K562 (cell line): ENCODE results near the gene POLRMT. TPM values are rescaled to one million over a fixed set of nuclear protein-coding genes. Genes with fewer than 3 reads are reported as not detected.

Source experiments
- ASH1L ChIP-seq: fragments of 450-650 bp; IDR thresholded peaks from 2 replicates; pipeline ENCODE4 v1.6.1; 2018; ENCODE audit warnings: borderline replicate concordance, mild to moderate bottlenecking, low read depth; ENCODE audit not compliant: partially characterized antibody
- BRD9 ChIP-seq: fragments of 450-650 bp; IDR thresholded peaks from 2 replicates; pipeline ENCODE4 v1.6.1; 2018; ENCODE audit warnings: low read depth; ENCODE audit not compliant: partially characterized antibody
- CEBPB ChIP-seq: fragments of 450-650 bp; IDR thresholded peaks from 2 replicates; pipeline ENCODE4 v1.6.1; 2016; ENCODE audit warnings: missing genetic modification characterization, missing compliant biosample characterization
- FOXJ2 ChIP-seq: fragments of 200-800 bp; sonication (Bioruptor generic); IDR thresholded peaks from 2 replicates; pipeline ENCODE4 v1.6.1; 2016; ENCODE audit warnings: missing genetic modification characterization, missing compliant biosample characterization
- GATAD2B ChIP-seq: fragments of 450-650 bp; IDR thresholded peaks from 2 replicates; pipeline ENCODE4 v1.6.1; 2017; ENCODE audit warnings: mild to moderate bottlenecking, borderline replicate concordance
- HDGF ChIP-seq: fragments of 450-650 bp; IDR thresholded peaks from 2 replicates; pipeline ENCODE4 v1.6.1; 2016
- PTRF ChIP-seq: fragments of 450-650 bp; IDR thresholded peaks from 2 replicates; pipeline ENCODE4 v1.6.1; 2016; ENCODE audit warnings: mild to moderate bottlenecking, missing genetic modification characterization, missing compliant biosample characterization
- PTTG1 ChIP-seq: fragments of 450-650 bp; IDR thresholded peaks from 2 replicates; pipeline ENCODE4 v1.6.1; 2016; ENCODE audit warnings: low read depth, mild to moderate bottlenecking, missing genetic modification characterization, missing compliant biosample characterization
- RAD21 ChIP-seq, 2 experiments: fragments of 250-450 bp in 1 of 2; fragments of 450-650 bp in 1 of 2; sonication (Bioruptor Pico) in 1 of 2; formaldehyde crosslinking in 1 of 2; IDR thresholded peaks in 1 of 2; conservative IDR thresholded peaks in 1 of 2; 2 replicates each; pipeline versions ENCODE4 v1.4.0 to v1.8.0; 2020 to 2022; ENCODE audit warnings: mild to moderate bottlenecking in 2 of 2, moderate library complexity in 1 of 2
- TEAD4 ChIP-seq, 2 experiments: sonication (generic) in 1 of 2; formaldehyde crosslinking in 1 of 2; IDR thresholded peaks; 2 replicates each; pipeline versions ENCODE4 v1.6.1 to v1.8.0; 2012 to 2022; ENCODE audit warnings: borderline replicate concordance in 1 of 2, inconsistent platforms in 1 of 2, low read length in 1 of 2, mild to moderate bottlenecking in 1 of 2, missing genetic modification reagents in 1 of 2
- ZBTB17 ChIP-seq: fragments of 450-650 bp; formaldehyde crosslinking; IDR thresholded peaks from 2 replicates; pipeline ENCODE4 v1.4.0; 2020; ENCODE audit warnings: mild to moderate bottlenecking
- ZC3H8 ChIP-seq: fragments of 450-650 bp; IDR thresholded peaks from 2 replicates; pipeline ENCODE4 v1.6.1; 2017
- ZEB2 ChIP-seq: fragments of 450-650 bp; IDR thresholded peaks from 2 replicates; pipeline ENCODE4 v1.6.1; 2016
- ZNF324 ChIP-seq: fragments of 250-450 bp; sonication (Bioruptor Pico); IDR thresholded peaks from 2 replicates; pipeline ENCODE4 v1.4.0; 2020; ENCODE audit warnings: mild to moderate bottlenecking
- polyA plus RNA-seq, 8 experiments: library from polyadenylated mRNA; depleted of rRNA in 4 of 8; stranded (reverse) in 5 of 8; unstranded in 3 of 8; fragments of >200 nt; fragmentation: Nextera tagmentation in 2 of 8; fragmentation: Illumina TruSeq in 1 of 8; extraction: Ambion mirVana in 2 of 8; extraction: Trizol in 1 of 8; gene quantifications; 2 replicates each; pipeline versions ENCODE4 v1.2.1 to v1.2.3, GENCODE V29; 2011 to 2014; ENCODE audit warnings: inconsistent platforms in 1 of 8, missing spikeins in 1 of 8
- total RNA-seq, 7 experiments: library from RNA; depleted of rRNA in 6 of 7; stranded (reverse); fragments of >200 nt in 6 of 7; fragmentation: Illumina TruSeq in 2 of 7; extraction: Trizol in 2 of 7; gene quantifications; 2 replicates each; pipeline versions ENCODE4 v1.2.1 to v1.2.3, GENCODE V29; 2011 to 2021; ENCODE audit warnings: low replicate concordance in 1 of 7
- TF ChIP-seq, protein P1 (sequence below): sonication (generic); formaldehyde crosslinking; IDR thresholded peaks from 2 replicates; pipeline ENCODE4 v1.8.0; 2022; ENCODE audit warnings: missing genetic modification reagents, mild to moderate bottlenecking, moderate library complexity, borderline replicate concordance
- TF ChIP-seq, protein P2 (sequence below), 2 experiments: fragments of 450-650 bp; IDR thresholded peaks; 2 replicates each; pipeline ENCODE4 v1.6.1; 2016; ENCODE audit warnings: mild to moderate bottlenecking in 2 of 2, borderline replicate concordance in 1 of 2, low read depth in 1 of 2, moderate library complexity in 1 of 2
- TF ChIP-seq, protein P3 (sequence below): fragments of 200-800 bp; sonication (Bioruptor generic); IDR thresholded peaks from 2 replicates; pipeline ENCODE4 v1.6.1; 2017; ENCODE audit warnings: missing genetic modification characterization, missing compliant biosample characterization

The POLRMT gene
- total and polyA plus RNA-seq, 9 of the 15 experiments (the other 6 are each of a cell fraction or from before 2014, with no cell fraction given), result 30.3 to 144 (median 68.0) TPM

DNA sequence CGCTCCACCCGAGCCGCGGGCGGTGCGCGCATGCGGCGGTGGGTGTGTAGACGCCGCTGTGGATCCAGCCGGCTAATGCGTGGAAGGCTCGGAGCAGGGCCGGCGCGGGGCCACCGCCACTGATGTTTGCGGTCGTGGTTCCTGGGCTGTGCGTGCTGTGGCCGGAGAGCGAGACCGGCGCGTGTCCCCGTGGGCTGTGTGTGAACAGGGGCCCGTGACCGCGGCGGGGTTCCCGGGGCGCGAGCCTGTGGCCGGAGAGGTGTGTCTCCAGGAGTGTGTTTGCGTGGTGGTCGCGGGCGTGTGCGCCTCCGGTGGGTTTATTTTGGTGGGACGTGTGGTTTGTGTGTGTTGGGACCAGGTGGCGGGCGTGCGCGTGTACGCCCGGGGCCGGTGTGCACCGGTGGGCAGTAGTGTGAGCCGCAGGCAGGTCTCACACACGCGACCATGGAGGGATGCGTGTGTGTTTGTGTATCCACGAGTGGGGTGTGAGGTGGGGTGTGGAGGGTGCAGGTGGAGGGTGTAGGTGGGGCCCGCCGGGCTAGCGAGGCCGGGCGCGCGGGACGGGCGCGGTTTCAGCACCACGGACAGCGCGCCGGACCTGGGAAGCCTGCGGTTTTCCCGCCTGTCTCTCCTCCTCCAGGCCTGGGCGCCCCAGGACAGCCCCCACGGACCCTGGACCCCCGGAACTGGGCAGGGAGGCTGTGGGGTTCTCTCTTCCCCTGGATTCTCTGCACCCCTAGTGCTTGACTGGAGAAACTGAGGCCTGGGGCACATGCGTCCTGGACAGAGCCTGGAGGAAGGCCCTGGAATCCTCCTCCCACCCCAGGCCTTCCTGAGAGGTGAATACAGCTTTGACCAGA lies 42.0 kb downstream of the POLRMT start (continued):
- TF ChIP-seq ZEB2 (no peak), ASH1L (no peak), BRD9 (no peak), PTRF (tag) (no peak), FOXJ2 (no peak), RAD21 (CRISPR knock-in tag; conservative IDR thresholded peaks at IDR 0.05 in 1 of 2, IDR thresholded peaks at IDR 0.05 in 1 of 2) (no peak), PTTG1 (tag) (no peak), TEAD4 (IDR thresholded peaks at IDR 0.05; ENCODE audit: low read length) (no peak), TEAD4 (CRISPR knock-in tag; IDR thresholded peaks at IDR 0.05; ENCODE audit: borderline replicate concordance) (0 out of 2 replicates have a peak, but pooled peaks have one; percentile 61), ZBTB17 (no peak), GATAD2B (no peak), ZC3H8 (no peak), ZNF324 (CRISPR knock-in tag) (no peak), CEBPB (tag) (no peak), HDGF (no peak)
- TF ChIP-seq, protein P1, sequence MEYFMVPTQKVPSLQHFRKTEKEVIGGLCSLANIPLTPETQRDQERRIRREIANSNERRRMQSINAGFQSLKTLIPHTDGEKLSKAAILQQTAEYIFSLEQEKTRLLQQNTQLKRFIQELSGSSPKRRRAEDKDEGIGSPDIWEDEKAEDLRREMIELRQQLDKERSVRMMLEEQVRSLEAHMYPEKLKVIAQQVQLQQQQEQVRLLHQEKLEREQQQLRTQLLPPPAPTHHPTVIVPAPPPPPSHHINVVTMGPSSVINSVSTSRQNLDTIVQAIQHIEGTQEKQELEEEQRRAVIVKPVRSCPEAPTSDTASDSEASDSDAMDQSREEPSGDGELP (CRISPR knock-in tag), result peak; percentile 57
- TF ChIP-seq, protein P2, sequence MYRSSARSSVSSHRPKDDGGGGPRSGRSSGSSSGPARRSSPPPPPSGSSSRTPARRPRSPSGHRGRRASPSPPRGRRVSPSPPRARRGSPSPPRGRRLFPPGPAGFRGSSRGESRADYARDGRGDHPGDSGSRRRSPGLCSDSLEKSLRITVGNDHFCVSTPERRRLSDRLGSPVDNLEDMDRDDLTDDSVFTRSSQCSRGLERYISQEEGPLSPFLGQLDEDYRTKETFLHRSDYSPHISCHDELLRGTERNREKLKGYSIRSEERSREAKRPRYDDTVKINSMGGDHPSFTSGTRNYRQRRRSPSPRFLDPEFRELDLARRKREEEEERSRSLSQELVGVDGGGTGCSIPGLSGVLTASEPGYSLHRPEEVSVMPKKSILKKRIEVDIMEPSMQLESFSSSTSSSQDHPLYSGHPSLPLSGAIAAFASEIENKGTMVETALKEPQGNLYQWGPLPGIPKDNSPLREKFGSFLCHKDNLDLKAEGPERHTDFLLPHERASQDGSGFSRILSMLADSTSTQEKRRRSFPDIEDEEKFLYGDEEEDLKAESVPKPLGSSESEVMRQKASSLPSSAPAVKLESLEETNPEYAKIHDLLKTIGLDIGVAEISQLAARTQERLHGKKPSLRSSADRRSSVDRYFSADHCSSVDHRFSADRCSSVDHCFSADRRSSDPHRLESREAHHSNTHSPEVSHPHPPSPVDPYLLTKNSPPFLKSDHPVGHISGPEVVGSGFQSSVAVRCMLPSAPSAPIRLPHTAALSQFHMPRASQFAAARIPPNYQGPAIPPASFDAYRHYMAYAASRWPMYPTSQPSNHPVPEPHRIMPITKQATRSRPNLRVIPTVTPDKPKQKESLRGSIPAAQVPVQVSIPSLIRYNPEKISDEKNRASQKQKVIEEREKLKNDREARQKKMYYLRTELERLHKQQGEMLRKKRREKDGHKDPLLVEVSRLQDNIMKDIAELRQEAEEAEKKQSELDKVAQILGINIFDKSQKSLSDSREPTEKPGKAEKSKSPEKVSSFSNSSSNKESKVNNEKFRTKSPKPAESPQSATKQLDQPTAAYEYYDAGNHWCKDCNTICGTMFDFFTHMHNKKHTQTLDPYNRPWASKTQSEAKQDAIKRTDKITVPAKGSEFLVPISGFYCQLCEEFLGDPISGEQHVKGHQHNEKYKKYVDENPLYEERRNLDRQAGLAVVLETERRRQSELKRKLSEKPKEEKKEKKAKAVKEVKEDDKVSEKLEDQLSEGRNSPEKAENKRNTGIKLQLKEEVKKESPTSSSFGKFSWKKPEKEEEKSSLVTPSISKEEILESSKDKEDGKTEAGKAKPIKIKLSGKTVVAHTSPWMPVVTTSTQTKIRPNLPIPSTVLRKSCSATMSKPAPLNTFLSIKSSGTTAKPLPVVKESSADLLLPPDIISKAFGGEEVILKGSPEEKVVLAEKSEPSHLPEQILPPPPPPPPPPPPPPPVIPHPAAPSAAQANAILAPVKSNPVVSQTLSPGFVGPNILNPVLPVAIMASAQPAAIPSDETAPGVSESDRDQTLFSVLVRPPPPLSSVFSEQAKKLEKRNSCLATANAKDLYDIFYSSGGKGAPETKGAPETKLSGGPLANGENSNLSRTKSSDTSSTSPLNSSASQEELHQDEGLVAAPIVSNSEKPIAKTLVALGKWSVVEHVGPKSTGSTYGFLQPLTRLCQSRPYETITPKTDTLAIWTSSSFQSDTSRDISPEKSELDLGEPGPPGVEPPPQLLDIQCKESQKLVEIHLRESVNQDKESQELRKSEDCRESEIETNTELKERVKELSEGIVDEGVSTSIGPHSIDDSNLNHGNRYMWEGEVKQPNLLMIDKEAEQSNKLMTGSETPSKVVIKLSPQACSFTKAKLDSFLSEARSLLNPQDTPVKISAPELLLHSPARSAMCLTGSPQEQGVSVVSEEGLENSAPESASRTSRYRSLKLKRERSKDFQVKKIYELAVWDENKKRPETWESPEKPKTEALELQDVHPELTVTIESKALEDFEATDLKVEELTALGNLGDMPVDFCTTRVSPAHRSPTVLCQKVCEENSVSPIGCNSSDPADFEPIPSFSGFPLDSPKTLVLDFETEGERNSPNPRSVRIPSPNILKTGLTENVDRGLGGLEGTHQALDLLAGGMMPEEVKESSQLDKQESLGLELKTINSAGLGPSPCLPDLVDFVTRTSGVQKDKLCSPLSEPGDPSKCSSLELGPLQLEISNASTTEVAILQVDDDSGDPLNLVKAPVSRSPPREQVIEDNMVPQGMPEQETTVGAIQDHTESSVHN (IDR thresholded peaks at IDR 0.05; ENCODE audit: borderline replicate concordance in 1 of 2, low read depth in 1 of 2), result no peak
- TF ChIP-seq, protein P3, sequence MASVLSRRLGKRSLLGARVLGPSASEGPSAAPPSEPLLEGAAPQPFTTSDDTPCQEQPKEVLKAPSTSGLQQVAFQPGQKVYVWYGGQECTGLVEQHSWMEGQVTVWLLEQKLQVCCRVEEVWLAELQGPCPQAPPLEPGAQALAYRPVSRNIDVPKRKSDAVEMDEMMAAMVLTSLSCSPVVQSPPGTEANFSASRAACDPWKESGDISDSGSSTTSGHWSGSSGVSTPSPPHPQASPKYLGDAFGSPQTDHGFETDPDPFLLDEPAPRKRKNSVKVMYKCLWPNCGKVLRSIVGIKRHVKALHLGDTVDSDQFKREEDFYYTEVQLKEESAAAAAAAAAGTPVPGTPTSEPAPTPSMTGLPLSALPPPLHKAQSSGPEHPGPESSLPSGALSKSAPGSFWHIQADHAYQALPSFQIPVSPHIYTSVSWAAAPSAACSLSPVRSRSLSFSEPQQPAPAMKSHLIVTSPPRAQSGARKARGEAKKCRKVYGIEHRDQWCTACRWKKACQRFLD (CRISPR knock-in tag), result no peak
